HepG2 (cell line): Measurements from ENCODE around the gene PDGFRB. TPM values are rescaled to one million over a fixed set of nuclear protein-coding genes. Genes with fewer than 3 reads are reported as not detected.

ENCODE experiments used
- AGO2 ChIP-seq: fragments of 200-400 bp; formaldehyde crosslinking; optimal IDR thresholded peaks from 2 replicates; pipeline ENCODE3; 2017; ENCODE audit warnings: mild to moderate bottlenecking, low read depth, low read length, moderate library complexity
- ARHGAP35 ChIP-seq: sonication (generic); formaldehyde crosslinking; IDR thresholded peaks from 2 replicates; pipeline ENCODE4 v1.9.0; 2022; ENCODE audit warnings: mild to moderate bottlenecking, inconsistent platforms, moderate library complexity, missing genetic modification reagents, borderline replicate concordance
- ARID4A ChIP-seq: sonication (generic); formaldehyde crosslinking; IDR thresholded peaks from 2 replicates; pipeline ENCODE4 v1.5.0; 2020; ENCODE audit warnings: mild to moderate bottlenecking, missing genetic modification reagents, borderline replicate concordance
- ATF3 ChIP-seq: sonication (generic); formaldehyde crosslinking; IDR thresholded peaks from 2 replicates; pipeline ENCODE4 v1.4.0; 2020; ENCODE audit warnings: missing genetic modification reagents
- EP300 ChIP-seq, 3 experiments: sonication (generic) in 1 of 3; formaldehyde crosslinking in 1 of 3; IDR thresholded peaks; 2 replicates each; pipeline versions ENCODE4 v1.5.1 to v1.6.1; 2011 to 2020; ENCODE audit warnings: low read depth in 2 of 3, low read length in 2 of 3, borderline replicate concordance in 1 of 3, improper control_type of control experiment in 1 of 3, mild to moderate bottlenecking in 1 of 3, missing genetic modification reagents in 1 of 3, moderate library complexity in 1 of 3
- HBP1 ChIP-seq: IDR thresholded peaks from 2 replicates; pipeline ENCODE4 v1.6.1; 2016; ENCODE audit warnings: low read depth, control low read depth
- HES4 ChIP-seq: sonication (generic); formaldehyde crosslinking; IDR thresholded peaks from 2 replicates; pipeline ENCODE4 v1.9.0; 2021; ENCODE audit warnings: mild to moderate bottlenecking, missing genetic modification reagents, borderline replicate concordance
- MXD3 ChIP-seq: IDR thresholded peaks from 2 replicates; pipeline ENCODE4 v1.6.1; 2016; ENCODE audit warnings: mild to moderate bottlenecking, missing biosample characterization, missing genetic modification reagents
- NR2C2 ChIP-seq: sonication (generic); formaldehyde crosslinking; IDR thresholded peaks from 2 replicates; pipeline ENCODE4 v1.4.0; 2020; ENCODE audit warnings: missing genetic modification reagents, mild to moderate bottlenecking, moderate library complexity, borderline replicate concordance
- PHF5A ChIP-seq: IDR thresholded peaks from one replicate; pipeline ENCODE4 v1.6.1; 2018; ENCODE audit warnings: low read depth, missing genetic modification reagents; ENCODE audit not compliant: unreplicated experiment
- PRDM15 ChIP-seq: sonication (generic); formaldehyde crosslinking; IDR thresholded peaks from 2 replicates; pipeline ENCODE4 v1.4.0; 2020; ENCODE audit warnings: missing genetic modification reagents
- PRPF4 ChIP-seq: fragments of 200-400 bp; formaldehyde crosslinking; IDR thresholded peaks from 2 replicates; pipeline ENCODE4 v1.6.1; 2016; ENCODE audit warnings: low read length, low read depth; ENCODE audit not compliant: poor library complexity, severe bottlenecking
- RNF2 ChIP-seq: fragments of 450-650 bp; conservative IDR thresholded peaks from 2 replicates; pipeline ENCODE4 v1.6.1; 2016; ENCODE audit warnings: low read depth
- SALL2 ChIP-seq: sonication (generic); formaldehyde crosslinking; IDR thresholded peaks from 2 replicates; pipeline ENCODE4 v1.8.1; 2023; ENCODE audit warnings: mild to moderate bottlenecking, missing genetic modification reagents, inconsistent platforms
- SMAD3 ChIP-seq: sonication (generic); formaldehyde crosslinking; IDR thresholded peaks from 2 replicates; pipeline ENCODE4 v1.4.0; 2020; ENCODE audit warnings: missing genetic modification reagents
- TEAD3 ChIP-seq: optimal IDR thresholded peaks from 2 replicates; pipeline ENCODE3; 2016; ENCODE audit warnings: borderline replicate concordance
- ZNF251 ChIP-seq: sonication (generic); formaldehyde crosslinking; IDR thresholded peaks from 2 replicates; pipeline ENCODE4 v1.9.0; 2021; ENCODE audit warnings: mild to moderate bottlenecking, missing genetic modification reagents
- ZNF781 ChIP-seq: sonication (generic); formaldehyde crosslinking; IDR thresholded peaks from 2 replicates; pipeline ENCODE4 v1.5.1; 2020; ENCODE audit warnings: borderline replicate concordance, mild to moderate bottlenecking, missing genetic modification reagents; ENCODE audit errors: not compliant biosample characterization
- ZNF891 ChIP-seq: sonication (generic); formaldehyde crosslinking; IDR thresholded peaks from 2 replicates; pipeline ENCODE4 v1.5.0; 2020; ENCODE audit warnings: mild to moderate bottlenecking, missing genetic modification reagents
- polyA plus RNA-seq, 8 experiments: library from polyadenylated mRNA; depleted of rRNA in 3 of 8; stranded (reverse) in 7 of 8; unstranded in 1 of 8; fragments of >200 nt; fragmentation: Illumina TruSeq in 4 of 8; extraction: Trizol in 4 of 8; gene quantifications; 2 replicates each; pipeline versions ENCODE4 v1.2.1 to v1.2.3, GENCODE V29; 2011 to 2016; ENCODE audit warnings: low read depth in 4 of 8, missing spikeins in 1 of 8, mixed read lengths in 1 of 8; ENCODE audit not compliant: insufficient read depth in 1 of 8
- total RNA-seq, 5 experiments: library from RNA; depleted of rRNA; stranded (reverse); fragments of >200 nt; fragmentation: Illumina TruSeq; extraction: Trizol; gene quantifications; 2 replicates each; pipeline ENCODE4 v1.2.3, GENCODE V29; 2016; ENCODE audit warnings: low read depth in 1 of 5

The PDGFRB gene
- total and polyA plus RNA-seq, 2 of the 13 experiments (the other 11 are each of a cell fraction or from before 2014, with no cell fraction given), result 4.0 to 21.0 TPM

- TF ChIP-seq ARID4A (CRISPR knock-in tag) (no peak), TEAD3 (CRISPR knock-in tag) (no peak), MXD3 (CRISPR knock-in tag) (no peak), ZNF781 (CRISPR knock-in tag) (no peak), AGO2 (no peak), PHF5A (CRISPR knock-in tag) (no peak), PRDM15 (CRISPR knock-in tag) (no peak), EP300 (IDR thresholded peaks at IDR 0.05; ENCODE audit: low read depth in 2 of 2, low read length in 2 of 2) (peak; percentile 24 to 80; a peak in 3 of 4 replicates), EP300 (CRISPR knock-in tag; IDR thresholded peaks at IDR 0.05; ENCODE audit: borderline replicate concordance) (peak; percentile 59; the same call in 1 of the 2 replicates), PRPF4 (no peak), ATF3 (peak; percentile 95), NR2C2 (peak; percentile 51; the same call in 1 of the 2 replicates), ZNF891 (CRISPR knock-in tag) (no peak), ZNF251 (CRISPR knock-in tag) (no peak), SMAD3 (0 out of 2 replicates have a peak, but pooled peaks have one; percentile 57), ARHGAP35 (CRISPR knock-in tag) (0 out of 2 replicates have a peak, but pooled peaks have one; percentile 3), SALL2 (no peak), HBP1 (CRISPR knock-in tag) (no peak), HES4 (no peak), RNF2 (no peak)
Measured at GRCh38 chr5:150142959-150143349, 12.7 kb downstream of the PDGFRB start (continued).
